ENCODE measurements around the gene SLC15A1.

GRCh38 chr13:98773921-98774320 is 21.4 kb upstream of the SLC15A1 start:
- TF ChIP-seq JUN (IDR thresholded peaks at IDR 0.05) (no peak), CTCF (IDR thresholded peaks at IDR 0.05) (no peak), RNF2 (IDR thresholded peaks at IDR 0.05; ENCODE audit: borderline replicate concordance, low read depth) (no peak), NR3C1 (IDR thresholded peaks at IDR 0.05) (no peak), FOSB (CRISPR knock-in tag; IDR thresholded peaks at IDR 0.05) (no peak), MAX (IDR thresholded peaks at IDR 0.05) (no peak), SMC3 (IDR thresholded peaks at IDR 0.05) (no peak), HDAC2 (IDR thresholded peaks at IDR 0.05) (no peak), MAFK (IDR thresholded peaks at IDR 0.05; ENCODE audit: partially characterized antibody) (no peak), PHF8 (IDR thresholded peaks at IDR 0.05; ENCODE audit: borderline replicate concordance, low read depth) (no peak), RAD21 (conservative IDR thresholded peaks at IDR 0.05 in 1 of 2, IDR thresholded peaks at IDR 0.05 in 1 of 2) (no peak)

Measured in A549 (cell line).